C4-2B (cell line): ENCODE results near the gene CDC20B.

ENCODE experiments used
- CTCF ChIP-seq: fragments of 450-650 bp; conservative IDR thresholded peaks from 2 replicates; pipeline ENCODE4 v1.5.1; 2017; ENCODE audit warnings: mild to moderate bottlenecking
- ZFX ChIP-seq: fragments of 450-650 bp; IDR thresholded peaks from 2 replicates; pipeline ENCODE4 v1.6.1; 2017

- TF ChIP-seq CTCF, result no peak
- no peak for TF ChIP-seq ZFX
Observed at GRCh38 chr5:55110217-55110616, 62.8 kb downstream of the CDC20B start.
